GM18861 (cell line): Measurements from ENCODE around the gene NTF3.
"Not testable (repeated sequence)": the region's sequence is repeated elsewhere in the genome, so short reads cannot be mapped to it uniquely, and the experiment has no call there.

Experiments used
- ATAC-seq: cut with Tn5 transposase; IDR thresholded peaks from one replicate; pipeline ENCODE4 v1.9.1; 2021; ENCODE audit not compliant: unreplicated experiment

Gene NTF3

GRCh38 chr12:5524769-5525436 lies 93.0 kb downstream of the NTF3 start:
- no peak for ATAC-seq

- no peak for ATAC-seq
Observed at GRCh38 chr12:5525783-5526367, 94.0 kb downstream of the NTF3 start.

- ATAC-seq, result no peak
Observed at GRCh38 chr12:5533368-5533767, 101.5 kb downstream of the NTF3 start.

GRCh38 chr12:5534426-5535199 lies 102.7 kb downstream of the NTF3 start:
- no peak for ATAC-seq

- no peak for ATAC-seq
Observed at GRCh38 chr12:5535541-5535940, 103.6 kb downstream of the NTF3 start.

- ATAC-seq, result not testable (repeated sequence)
Observed at GRCh38 chr12:5537026-5537615, 105.2 kb downstream of the NTF3 start.

GRCh38 chr12:5537771-5538170 lies 105.9 kb downstream of the NTF3 start:
- no peak for ATAC-seq
